ENCODE data around the gene KLHL35.
A peak's percentile ranks its signal among the peaks of the same experiment; 100 is the strongest.
"Not testable (repeated sequence)": the region's sequence is repeated elsewhere in the genome, so short reads cannot be mapped to it uniquely, and the experiment has no call there.

Gene KLHL35

DNA sequence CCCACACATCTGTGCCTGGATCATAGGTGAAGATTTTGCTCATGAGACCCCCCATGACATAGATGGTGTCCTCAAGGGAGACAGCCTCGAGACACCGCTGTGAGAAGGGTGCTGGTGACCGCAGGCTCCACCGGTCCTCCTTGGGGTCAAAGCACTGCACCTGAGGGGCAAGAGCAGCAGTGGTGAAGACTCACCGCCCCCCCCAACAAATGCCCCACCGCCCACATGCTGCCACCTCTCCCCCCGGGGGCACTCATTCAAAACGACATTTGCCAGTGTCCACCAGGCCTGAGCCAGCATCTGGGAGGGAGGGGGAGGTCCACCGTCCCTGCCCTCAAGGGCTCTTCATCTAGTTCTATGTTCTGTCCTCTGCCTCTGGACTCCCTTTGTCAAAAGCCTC, 9.3 kb downstream of the KLHL35 start:
- no peak for DNase-seq (ENCODE audit: low read depth)

DNA sequence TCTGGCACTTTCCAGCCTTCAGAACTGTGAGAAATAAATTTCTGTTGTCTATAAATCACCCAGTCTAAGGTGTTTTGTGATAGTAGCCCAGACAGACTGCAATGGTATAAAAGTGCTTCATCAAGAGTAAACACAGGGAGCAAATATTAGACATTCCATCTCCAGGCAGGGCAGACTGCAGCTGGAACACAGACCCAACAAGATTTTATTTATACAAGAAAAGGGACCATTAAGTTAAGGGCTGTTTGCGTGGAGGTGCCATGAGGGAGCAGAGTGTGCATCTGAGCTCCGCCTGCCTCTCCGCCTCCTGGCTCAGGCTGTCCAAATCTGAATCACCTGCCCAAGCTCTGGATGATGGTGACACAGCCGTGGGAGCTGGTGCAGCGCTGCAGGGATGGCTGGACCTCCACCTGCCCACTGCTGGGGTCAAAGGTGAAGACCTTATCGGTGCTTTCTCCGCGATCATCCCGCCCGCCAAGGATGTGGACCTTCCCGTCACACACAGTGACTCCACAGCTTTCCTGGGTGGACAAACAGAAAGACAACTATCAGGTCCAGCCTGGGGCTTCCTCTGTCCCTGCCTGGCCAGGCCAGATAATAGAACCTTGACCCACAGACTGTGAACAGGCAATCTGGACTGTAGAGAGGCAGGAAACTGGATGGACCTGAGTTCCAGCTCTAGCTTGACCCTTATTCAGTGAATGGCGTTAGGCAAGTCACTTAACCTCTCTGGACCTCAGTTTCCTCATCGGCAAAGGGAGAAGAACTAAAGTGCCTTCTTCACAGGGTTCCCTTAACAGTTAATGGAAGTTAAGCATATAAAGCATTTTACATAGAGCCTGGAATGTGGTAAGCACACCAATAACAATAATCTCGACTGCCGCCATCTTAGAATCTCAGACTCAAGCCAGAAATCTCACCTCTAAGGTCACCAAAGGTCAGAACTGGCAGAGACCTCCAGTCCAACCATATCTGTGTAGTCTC, 10.5 kb downstream of the KLHL35 start:
- no peak for DNase-seq (ENCODE audit: low read depth)

DNA sequence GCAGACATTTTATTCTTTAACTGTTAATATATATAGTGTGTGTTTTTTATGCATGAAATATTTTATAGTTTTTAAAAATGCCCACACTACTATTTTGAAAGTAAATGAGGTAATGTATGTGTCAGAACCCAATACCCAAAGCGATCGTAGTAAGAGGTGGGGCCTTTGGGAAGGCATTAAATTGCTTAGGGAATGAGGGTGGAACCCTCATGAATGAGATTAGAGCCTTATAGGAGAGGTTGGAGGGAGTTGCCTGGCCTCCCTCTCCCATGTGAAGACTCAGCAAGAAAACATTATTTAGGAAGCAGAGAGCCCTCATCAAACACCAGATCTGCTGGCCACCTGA, 11.1 kb downstream of the KLHL35 start:
- DNase-seq (ENCODE audit: low read depth), result no peak

DNA sequence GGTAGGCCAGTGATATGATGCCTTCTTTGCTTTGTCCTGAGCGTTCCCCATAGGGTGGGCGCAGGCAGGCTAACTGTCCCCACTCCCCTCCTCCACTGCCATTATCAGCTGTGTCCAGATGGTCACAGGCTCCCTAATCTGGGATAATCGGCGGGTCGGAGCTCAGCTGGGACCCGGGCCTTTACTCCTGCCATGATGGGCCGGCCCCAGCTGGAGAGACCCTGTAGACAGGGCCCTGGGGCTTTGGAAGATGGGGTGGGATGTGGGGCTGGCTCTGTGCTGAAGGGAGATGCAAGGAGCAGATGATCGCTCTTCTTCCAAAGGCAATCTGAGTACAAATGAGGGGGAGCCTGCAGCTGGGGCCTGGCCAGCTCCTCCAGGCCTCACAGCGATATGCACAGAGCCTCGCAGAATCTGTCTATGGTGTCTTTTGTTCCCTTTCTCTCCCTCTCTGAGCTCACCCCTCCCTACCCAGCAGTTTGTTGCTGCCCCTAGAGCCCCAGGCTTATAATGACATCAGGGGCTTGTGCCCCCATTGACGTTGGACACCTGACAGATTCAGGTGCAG, 11.9 kb downstream of the KLHL35 start:
- DNase-seq (ENCODE audit: low read depth), result no peak

DNA sequence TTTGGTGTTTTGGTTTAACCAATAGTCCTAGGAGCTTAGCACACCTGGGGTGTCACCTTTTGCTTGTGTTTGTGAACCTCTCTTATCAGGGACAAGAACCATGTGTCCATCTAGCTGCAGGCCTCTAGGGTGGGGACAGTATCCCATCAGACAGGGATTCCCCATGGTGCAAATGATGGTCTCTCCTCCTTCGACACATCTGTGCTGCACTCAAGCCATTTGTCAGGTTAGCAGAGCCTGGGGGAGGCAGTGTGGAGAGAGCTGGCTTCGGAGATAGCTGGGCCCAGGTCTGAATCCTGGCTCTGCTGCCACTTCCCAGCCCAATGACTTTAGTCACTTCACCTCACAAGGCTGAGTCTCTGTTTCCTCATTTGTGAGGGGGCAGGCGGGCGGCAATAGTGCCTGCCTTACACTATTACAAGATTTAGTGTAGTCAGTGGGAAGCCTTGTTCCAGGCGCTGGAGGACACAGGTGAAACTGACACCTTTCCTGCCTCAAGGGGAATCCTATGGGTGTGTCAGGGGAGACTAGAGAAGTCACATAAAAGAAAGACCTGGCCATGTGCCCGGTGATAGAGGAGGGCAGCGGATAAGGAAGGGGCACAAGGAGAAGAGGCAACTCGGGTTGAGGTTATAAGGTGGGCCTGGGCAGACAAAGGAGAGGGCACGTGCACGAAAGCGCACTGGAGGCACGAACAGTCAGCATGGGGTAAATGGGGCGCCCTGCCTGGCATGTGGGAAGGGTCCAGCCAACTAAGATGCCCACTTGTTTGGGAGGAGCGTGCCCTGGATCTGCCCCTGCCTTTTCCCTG, 12.6 kb downstream of the KLHL35 start:
- no peak for DNase-seq (ENCODE audit: low read depth)

DNA sequence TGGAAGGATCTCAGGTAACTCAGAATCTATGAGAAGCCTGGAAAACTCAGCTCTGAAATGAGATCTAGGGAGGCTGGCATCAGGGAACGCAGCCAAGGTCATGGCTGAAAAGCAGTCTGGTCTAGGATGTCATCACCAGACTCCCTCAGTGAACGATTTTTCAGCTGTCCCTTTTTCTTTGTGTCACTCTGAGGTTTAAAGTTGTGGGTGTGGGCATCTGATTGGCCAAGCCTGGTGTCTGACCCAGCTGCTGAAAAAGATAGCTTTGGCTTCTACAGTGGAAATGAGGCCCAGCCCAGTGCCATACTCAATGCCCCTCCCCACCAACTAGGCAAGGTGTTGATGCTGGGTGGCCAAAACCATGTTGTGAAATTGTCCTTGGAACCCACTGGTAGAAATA, 19.1 kb downstream of the KLHL35 start:
- DNase-seq (ENCODE audit: low read depth), result no peak

DNA sequence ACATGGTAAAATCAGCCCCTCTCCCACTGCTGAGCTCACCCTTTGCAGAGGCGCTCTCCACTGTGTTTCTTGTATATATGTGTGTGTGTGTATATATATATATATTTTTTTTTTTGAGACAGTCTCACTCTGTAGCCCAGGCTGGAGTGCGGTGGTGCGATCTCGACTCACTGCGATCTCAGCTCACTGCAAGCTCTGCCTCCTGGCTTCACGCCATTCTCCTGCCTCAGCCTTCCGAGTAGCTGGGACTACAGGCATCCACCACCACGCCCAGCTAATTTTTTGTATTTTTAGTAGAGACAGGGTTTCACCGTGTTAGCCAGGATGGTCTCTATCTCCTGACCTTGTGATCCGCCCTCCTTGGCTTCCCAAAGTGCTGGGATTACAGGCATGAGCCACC, 19.9 kb downstream of the KLHL35 start:
- DNase-seq (ENCODE audit: low read depth), result not testable (repeated sequence)

DNA sequence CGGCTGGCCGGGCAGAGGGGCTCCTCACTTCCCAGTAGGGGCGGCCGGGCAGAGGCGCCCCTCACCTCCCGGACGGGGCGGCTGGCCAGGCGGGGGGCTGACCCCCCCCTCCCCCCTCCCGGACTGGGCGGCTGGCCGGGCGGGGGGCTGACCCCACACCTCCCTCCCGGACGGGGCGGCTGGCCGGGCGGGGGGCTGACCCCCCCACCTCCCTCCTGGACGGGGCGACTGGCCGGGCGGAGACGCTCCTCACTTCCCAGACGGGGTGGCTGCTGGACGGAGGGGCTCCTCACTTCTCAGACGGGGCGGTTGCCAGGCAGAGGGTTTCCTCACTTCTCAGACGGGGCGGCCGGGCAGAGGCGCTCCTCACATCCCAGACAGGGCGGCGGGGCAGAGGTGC, 23.0 kb downstream of the KLHL35 start:
- not testable (repeated sequence) for DNase-seq (ENCODE audit: low read depth)

DNA sequence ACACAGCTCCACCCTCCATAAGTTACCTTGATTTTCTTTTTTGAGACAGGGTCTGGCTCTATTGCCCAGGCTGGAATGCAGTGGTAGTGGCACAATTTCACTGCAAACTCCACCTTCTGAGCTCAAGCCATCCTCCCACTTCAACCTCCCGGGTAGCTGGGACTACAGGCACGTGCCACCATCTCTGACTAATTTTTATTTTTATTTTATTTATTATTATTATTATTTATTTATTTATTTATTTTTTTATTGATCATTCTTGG, 24.1 kb downstream of the KLHL35 start:
- DNase-seq (ENCODE audit: low read depth), result no peak

DNA sequence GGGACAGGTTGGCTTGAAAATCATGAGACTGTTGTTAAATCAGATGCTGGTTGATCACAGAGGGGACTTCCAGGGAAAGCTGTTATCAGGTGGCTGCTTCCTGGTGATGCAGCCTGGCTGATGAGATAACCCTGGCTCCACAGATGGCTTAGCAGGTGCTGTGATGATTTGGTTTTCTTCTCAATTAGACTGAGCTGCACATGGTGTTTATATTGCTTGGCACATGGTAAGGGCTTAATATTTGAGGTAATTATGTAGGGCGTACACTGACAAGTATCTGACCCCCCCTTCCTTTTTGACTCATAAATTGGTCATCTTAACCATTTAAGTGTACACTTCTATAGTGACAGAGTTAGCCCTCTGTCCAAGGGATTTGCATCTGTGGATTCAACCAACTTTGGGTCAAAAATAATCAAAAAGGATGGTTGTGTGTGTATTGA, 26.6 kb downstream of the KLHL35 start:
- DNase-seq (ENCODE audit: low read depth), result no peak

DNA sequence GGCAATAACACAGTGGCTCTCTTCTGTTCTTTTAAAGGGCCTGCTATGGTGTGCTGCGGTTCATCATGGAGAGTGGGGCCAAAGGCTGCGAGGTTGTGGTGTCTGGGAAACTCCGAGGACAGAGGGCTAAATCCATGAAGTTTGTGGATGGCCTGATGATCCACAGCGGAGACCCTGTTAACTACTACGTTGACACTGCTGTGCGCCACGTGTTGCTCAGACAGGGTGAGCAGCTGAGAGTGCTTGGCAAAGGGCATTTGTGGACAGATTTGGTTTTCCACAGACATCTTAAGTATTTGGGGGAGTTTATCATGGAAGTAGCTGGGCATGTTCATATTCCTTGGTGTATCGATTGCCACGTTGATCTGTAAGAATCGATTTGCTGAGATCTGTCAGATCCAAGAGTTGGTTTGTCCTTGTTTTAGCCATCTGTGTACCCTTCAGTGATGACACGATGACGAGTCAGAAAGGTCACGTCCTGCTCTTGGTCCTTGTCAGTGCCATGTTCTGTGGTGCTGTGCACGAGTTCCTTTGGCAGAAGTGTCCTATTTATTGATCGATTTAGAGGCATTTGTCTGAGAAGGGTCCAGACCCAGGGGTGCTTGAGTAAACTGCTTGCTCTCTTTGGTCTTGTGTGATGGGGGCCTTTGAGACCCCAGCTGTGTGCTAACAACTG, 28.9 kb downstream of the KLHL35 start:
- DNase-seq (ENCODE audit: low read depth), result no peak

DNA sequence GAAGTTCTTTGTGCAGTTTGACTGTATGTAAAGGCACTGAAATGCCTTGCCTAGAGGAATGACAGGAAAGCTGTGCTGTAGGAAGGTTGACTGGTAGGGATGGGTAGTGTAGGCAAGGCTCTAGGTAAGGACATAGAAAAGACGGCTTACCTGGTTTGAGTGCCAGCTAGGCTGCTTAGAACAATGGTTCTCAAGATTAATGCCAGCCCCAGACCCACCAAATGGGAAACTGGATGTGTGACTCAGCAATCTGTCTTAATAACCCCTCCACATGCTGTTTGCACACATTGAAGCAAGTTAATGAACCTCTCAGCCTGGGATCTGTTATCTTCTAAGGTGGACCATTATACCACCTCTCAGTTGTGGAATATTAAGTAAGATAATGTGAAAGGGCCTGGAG, 30.0 kb downstream of the KLHL35 start:
- no peak for DNase-seq (ENCODE audit: low read depth)

DNA sequence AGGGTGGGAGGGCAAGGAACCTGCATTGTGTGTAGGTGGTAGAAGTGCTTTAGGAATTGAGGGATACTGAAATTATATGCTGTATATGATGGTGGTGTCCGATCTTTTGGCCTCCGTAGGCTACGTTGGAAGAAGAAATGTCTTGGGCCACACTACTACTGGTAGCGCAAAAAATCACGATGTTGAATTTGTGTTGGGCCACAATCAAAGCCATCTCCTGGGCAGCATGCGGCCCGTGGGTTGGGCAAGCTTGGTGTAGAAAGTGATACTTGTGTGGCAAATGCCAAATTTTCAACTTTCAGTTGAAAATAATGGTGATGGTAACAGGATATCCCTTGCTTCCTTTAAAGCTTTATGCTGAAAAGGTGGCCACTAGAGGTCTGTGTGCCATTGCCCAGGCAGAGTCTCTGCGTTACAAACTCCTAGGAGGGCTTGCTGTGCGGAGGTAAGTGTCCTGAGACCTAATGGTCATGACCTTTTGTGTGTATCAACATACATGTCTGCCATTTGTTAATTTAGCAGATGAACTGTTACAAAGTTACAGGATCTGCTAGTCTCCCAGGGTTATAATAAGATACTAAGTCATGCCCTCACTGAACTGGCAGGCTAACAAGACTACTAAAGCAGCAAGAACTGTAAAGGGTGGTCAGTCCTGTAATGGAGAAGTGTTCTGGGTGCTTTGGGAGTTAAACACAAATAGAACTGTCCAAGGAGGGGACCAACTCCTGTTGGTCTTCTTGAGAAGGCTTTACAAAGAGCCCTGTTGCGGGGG, 30.8 kb downstream of the KLHL35 start:
- no peak for DNase-seq (ENCODE audit: low read depth)

DNA sequence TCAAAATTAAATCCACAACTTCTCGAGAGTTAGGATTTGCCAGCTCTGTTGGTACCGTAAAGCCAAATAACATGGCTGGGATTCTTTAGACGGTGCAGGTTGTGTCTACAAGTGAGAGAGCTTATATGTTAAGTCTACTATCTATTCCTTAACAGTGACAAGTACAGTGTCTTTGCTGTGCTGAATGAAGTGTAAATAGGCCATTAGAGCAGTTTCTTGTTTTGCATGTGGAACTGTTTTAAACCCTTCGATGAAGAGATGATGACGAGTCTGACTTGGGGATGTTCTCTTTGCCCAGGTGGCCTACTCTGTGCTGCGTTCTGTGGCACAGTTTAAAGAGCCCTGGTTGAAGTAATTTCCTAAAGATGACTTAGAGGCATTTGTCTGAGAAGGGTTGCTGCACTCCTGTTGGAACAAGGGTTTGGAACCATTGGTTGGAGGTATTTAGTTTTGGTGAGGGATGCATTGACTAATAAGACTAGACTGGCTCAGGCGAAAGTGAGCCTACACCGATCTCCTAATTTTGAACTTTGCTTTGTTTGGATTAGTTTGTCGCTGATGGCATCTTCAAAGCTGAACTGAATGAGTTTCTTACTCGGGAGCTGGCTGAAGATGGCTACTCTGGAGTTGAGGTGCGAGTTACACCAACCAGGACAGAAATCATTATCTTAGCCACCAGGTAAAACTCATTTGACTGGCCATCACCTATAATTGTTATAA, 32.7 kb downstream of the KLHL35 start:
- no peak for DNase-seq (ENCODE audit: low read depth)

DNA sequence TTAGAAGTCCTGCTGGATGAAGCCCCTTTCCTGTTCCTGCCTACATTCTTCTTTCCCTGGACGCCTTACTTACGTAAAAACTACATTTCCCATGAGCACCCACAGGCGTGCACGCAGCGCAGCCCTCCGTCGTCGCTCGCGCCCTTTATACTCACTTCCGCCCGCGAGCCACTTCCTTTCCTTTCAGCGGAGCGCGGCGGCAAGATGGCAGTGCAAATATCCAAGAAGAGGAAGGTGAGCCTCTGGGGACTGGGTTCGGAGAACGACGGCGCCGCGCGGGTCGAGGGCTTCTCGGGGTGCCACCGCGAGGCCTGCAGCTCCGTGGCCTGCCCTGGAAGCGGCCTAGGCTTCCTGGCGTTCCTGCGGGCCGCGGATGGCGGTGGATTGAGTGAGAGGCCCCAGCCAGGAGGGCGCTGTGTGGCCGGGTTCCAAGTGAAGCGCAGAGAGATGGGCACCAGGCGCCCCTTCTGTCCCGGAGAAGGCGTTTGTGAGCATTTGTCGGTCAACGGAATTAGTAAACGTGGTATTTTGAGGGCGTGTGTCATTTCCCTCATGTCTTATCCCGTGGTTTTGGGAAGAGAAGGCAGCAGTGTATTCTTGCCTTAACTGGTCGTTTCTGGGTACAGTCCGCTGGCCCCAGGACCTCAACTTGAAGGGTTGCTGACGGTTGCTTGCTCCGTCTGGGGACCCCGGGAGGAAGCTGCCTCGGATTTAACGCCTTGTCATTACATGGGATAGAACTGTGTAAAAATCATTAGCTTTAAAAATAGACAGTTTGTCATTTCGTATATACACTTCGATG, 33.5 kb downstream of the KLHL35 start, which contains the start of gene RPS3:
Gene RPS3 (plus strand): TSS at position 175 of the 802 bp plus-strand sequence. CDS start 30 bp downstream, at position 205.
- DNase-seq (ENCODE audit: low read depth), result peak; percentile 83

DNA sequence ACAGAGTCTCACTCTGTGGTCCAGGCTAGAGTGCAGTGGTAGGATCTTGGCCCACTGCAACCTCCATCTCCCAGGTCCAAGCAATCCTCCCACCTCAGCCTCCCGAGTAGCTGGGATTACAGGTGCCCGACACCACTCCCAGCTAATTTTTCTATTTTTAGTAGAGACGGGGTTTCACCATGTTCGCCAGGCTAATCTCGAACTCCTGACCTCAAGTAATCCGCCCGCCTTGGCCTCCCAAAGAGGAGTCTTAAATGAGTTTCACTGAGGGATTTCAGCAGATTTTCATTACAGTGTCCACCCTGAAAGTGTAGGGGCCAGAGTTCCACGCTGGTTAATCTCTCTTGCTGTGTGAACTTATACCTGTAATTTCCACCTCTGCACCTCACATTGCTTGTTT, 34.1 kb downstream of the KLHL35 start:
- no peak for DNase-seq (ENCODE audit: low read depth)

DNA sequence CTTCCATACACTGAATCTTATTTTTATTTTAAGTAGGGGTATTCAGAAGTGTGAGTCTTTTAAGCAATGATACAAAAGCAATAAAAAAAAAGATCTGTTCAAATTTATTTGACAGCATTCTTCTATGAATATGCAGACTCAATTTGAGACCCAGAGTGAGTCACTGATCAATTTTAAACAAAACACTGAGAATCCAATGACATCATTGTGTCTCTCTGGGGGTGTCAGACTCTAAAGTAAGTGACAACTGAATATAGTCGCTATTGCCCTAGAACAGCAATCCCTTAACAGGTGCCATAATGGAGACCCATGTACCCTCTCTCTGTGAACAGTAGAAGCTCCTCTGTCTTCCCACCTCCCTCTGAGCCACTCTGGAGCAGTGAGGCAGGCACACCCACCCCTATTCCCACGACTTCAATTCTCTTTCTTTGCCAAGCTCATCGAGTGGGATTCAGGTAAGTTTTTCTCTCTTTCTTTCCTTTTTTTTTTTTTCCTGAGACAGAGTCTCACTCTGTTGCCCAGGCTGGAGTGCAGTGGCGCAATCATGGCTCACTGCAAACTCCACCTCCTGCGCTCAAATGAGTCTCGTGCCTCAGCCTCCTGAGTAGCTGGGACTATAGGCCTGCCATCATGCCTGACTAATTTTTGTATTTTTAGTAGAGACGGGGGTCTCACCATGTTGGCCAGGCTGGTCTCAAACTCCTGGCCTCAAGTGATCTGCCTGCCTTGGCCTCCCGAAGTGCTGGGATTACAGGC, 38.7 kb downstream of the KLHL35 start:
- DNase-seq (ENCODE audit: low read depth), result no peak

DNA sequence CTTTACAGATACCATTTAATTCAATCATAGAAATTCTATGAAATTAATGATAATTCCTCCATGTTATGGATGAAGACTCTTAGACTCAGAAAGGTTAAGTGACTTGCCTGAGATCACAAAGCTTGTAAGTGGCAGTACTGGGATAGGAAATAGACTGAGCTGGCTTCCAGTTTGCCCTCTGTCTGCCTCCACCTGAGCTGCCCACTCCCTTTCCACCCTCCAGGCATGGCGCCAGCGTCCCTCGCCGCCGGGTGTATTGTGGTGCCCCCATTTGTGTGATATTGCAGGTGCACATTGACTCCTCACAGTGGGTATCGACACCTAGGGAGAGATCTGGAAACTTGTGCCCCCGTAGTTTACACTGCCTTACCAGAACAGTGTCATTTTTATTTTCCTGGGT, 43.1 kb downstream of the KLHL35 start:
- DNase-seq (ENCODE audit: low read depth), result no peak

DNA sequence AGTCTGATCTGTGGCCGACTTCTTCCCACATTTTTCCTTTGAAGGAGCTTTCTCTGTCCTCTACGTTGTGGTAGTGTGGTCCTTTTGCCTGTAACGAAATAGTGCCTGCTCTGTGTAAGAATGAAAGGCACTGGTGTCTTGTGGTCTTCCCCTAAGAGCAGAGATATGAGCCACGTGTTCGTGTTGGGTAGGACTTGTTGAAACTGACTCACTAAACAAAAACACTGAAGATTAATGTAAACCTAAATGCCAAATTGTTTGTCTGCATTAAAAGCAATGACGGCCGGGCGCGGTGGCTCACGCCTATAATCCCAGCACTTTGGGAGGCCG, 43.8 kb downstream of the KLHL35 start:
- no peak for DNase-seq (ENCODE audit: low read depth)

All from activated T-cell treated with anti-CD3 and anti-CD28 coated beads for 48 hours (primary cell).